Stomach (tissue), 9 donors: ENCODE measurements around the gene AQR. TPM values are rescaled to one million over a fixed set of nuclear protein-coding genes. Genes with fewer than 3 reads are reported as not detected.

ENCODE experiments used
- DNase-seq, 2 donors: peaks; one replicate each; pipeline versions ENCODE4 v3.0.0 to v3.0.0-alpha.2; 2013 to 2019
- H3K27ac ChIP-seq, 5 donors: fragments of 200-600 bp in 4 of 5; sonication (generic) in 4 of 5; one replicate each; pipeline ENCODE4 v1.5.1; 2013 to 2019; ENCODE audit warnings: mild to moderate bottlenecking in 1 of 5, moderate library complexity in 1 of 5
- H3K27me3 ChIP-seq, 3 donors: fragments of 200-600 bp; sonication (generic); one replicate each; pipeline ENCODE4 v1.5.1; 2017 to 2019; ENCODE audit warnings: mixed run types in 1 of 3
- H3K36me3 ChIP-seq, 4 donors: fragments of 200-600 bp; sonication (generic); 1 replicate in 3 of 4; 2 replicates in 1 of 4; pipeline ENCODE4 v1.5.1; 2016 to 2019
- H3K4me1 ChIP-seq, 4 donors: fragments of 200-600 bp; sonication (generic); one replicate each; pipeline ENCODE4 v1.5.1; 2016 to 2019
- H3K4me3 ChIP-seq, 4 donors: fragments of 200-600 bp; sonication (generic) in 3 of 4; one replicate each; pipeline ENCODE4 v1.5.1; 2016 to 2019; ENCODE audit warnings: mild to moderate bottlenecking in 1 of 4
- H3K9me3 ChIP-seq, 4 donors: fragments of 200-600 bp; sonication (generic); one replicate each; pipeline ENCODE4 v1.5.1; 2016 to 2019
- CTCF ChIP-seq, 7 experiments: fragments of 450-650 bp in 4 of 7; fragments of 200-600 bp in 3 of 7; sonication (generic) in 3 of 7; IDR thresholded peaks; one replicate each; pipeline ENCODE4 v1.5.1; 2016 to 2019; ENCODE audit warnings: antibody characterized with exemption in 7 of 7, control low read depth in 2 of 7, mild to moderate bottlenecking in 1 of 7
- EP300 ChIP-seq: sonication (generic); formaldehyde crosslinking; IDR thresholded peaks from one replicate; pipeline ENCODE4 v1.6.1; 2017; ENCODE audit warnings: antibody characterized with exemption
- POLR2A ChIP-seq, 4 donors: fragments of 450-650 bp; IDR thresholded peaks; one replicate each; pipeline ENCODE4 v1.6.1; 2016; ENCODE audit warnings: antibody characterized with exemption in 4 of 4, control low read depth in 2 of 4, mild to moderate bottlenecking in 1 of 4, moderate library complexity in 1 of 4
- POLR2AphosphoS5 ChIP-seq, 3 donors: sonication (generic); formaldehyde crosslinking; IDR thresholded peaks; one replicate each; pipeline ENCODE4 v1.6.1; 2016; ENCODE audit warnings: antibody characterized with exemption in 3 of 3
- WGBS, 5 donors: extraction: QIAGEN DNeasy Blood & Tissue Kit in 3 of 5; methylation state at CpG; one replicate each; pipeline versions ENCODE4 v1.1.5 to v1.1.7; 2013 to 2018; 5-methylcytosine and 5-hydroxymethylcytosine counted together
- intact Hi-C: fragments of 100-400 bp; cut with DNase I; formaldehyde crosslinking; loops from one replicate; pipeline ENCODE4 v1.15.1; 2023; ENCODE audit warnings: low total_unique reads
- polyA plus RNA-seq, 3 donors: library from polyadenylated mRNA; stranded (reverse); fragments of 200-250 nt; gene quantifications; one replicate each; pipeline ENCODE4 v1.2.3, GENCODE V29; 2013
- total RNA-seq, 5 donors: library from RNA; depleted of rRNA; stranded (reverse); fragments of >200 nt; gene quantifications; one replicate each; pipeline versions ENCODE4 v1.1.0 to v1.2.3, GENCODE V29; 2014 to 2016
- donor health status: healthy with polysubstance abuse.
- donor health status: Bipolar disorder and iron deficiency.
- donor health status: healthy.

Gene AQR
- total and polyA plus RNA-seq, 8 donors: 4.5 to 54.5 (median 9.6) TPM

DNA sequence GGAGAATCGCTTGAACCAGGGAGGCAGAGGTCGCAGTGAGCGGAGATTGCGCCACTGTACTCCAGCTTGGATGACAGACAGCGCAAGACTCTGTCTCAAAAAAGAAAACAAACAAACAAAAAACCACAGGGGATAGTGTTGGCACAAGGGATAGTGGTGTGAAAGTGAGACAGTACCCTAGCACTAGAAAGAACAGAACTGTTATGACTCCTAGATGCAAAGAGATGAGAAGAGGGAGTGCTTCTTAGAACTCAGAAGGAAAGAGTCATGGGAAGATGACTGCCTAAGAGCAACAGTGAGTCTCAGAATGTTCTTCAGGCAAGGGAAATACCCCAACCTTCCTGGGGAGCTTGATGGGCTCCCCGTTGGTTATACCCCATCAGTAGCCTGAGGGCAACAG, 36.4 kb upstream of the AQR start:
- no peaks in the 10 kb centered on the region for H3K36me3 ChIP-seq
- no peak for TF ChIP-seq EP300
- no peak for TF ChIP-seq POLR2AphosphoS5 (IDR thresholded peaks at IDR 0.05)
- TF ChIP-seq CTCF (IDR thresholded peaks at IDR 0.05): no peak
- no peak for TF ChIP-seq POLR2A (IDR thresholded peaks at IDR 0.05)
- 88 to 96% (median 91%) methylated on average over 6 of the region's 6 CpGs for WGBS, 5 donors
- no peaks in the 10 kb centered on the region for H3K27me3 ChIP-seq
- no peak overlapping the region for H3K4me3 ChIP-seq
- no peaks in the 10 kb centered on the region for H3K4me1 ChIP-seq
- intact Hi-C loops: no loop called here
- DNase-seq: no peak
- no peaks in the 10 kb centered on the region for H3K9me3 ChIP-seq
- H3K27ac ChIP-seq: no peak overlapping the region

- H3K9me3 ChIP-seq: no peaks in the 10 kb centered on the region
- no peak overlapping the region for H3K4me3 ChIP-seq
- H3K27me3 ChIP-seq: no peaks in the 10 kb centered on the region
- no peak for TF ChIP-seq CTCF (IDR thresholded peaks at IDR 0.05)
- TF ChIP-seq POLR2AphosphoS5 (IDR thresholded peaks at IDR 0.05): no peak
- TF ChIP-seq POLR2A (IDR thresholded peaks at IDR 0.05): no peak
- no peak for TF ChIP-seq EP300
- no peaks in the 10 kb centered on the region for H3K4me1 ChIP-seq
- no peak for DNase-seq
- WGBS, 5 donors: 66 to 79% (median 75%) methylated on average over 3 of the region's 3 CpGs
- intact Hi-C loops: no loop called here
- no peaks in the 10 kb centered on the region for H3K36me3 ChIP-seq
- H3K27ac ChIP-seq: no peak overlapping the region
These were observed 34.4 kb upstream of the AQR start for GRCh38 chr15:35003928-35004327.

- DNase-seq: no peak
- intact Hi-C loops: no loop called here
- no peaks in the 10 kb centered on the region for H3K4me1 ChIP-seq
- no peaks in the 10 kb centered on the region for H3K27me3 ChIP-seq
- H3K9me3 ChIP-seq: no peaks in the 10 kb centered on the region
- TF ChIP-seq POLR2A (IDR thresholded peaks at IDR 0.05): no peak
- no peak for TF ChIP-seq CTCF (IDR thresholded peaks at IDR 0.05)
- no peak for TF ChIP-seq POLR2AphosphoS5 (IDR thresholded peaks at IDR 0.05)
- no peak for TF ChIP-seq EP300
- WGBS, 5 donors: 25 to 50% (median 36%) methylated on average over 1 of the region's 1 CpG
- H3K36me3 ChIP-seq: no peaks in the 10 kb centered on the region
- H3K4me3 ChIP-seq: no peak overlapping the region
- H3K27ac ChIP-seq: no peak overlapping the region
These were observed 31.0 kb upstream of the AQR start for GRCh38 chr15:35000511-35000910.

DNA sequence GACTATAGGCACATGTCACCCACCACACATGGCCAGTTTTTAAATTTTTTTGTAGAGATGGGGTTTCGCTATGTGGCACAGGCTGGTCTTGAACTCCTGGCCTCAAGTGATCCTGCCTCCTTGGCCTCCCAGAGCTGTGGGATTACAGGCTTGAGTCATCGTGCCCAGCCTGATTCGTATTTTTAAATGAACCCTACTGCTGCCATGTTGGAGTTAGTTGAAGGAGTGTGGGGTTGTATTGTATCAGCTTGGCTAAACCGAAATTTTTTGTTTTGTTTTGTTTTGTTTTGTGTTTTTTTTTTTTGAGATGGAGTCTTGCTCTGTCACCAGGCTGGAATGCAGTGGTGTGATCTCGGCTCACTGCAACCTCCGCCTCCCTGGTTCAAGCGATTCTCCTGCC, 30.4 kb upstream of the AQR start:
- H3K4me1 ChIP-seq: no peaks in the 10 kb centered on the region
- no peak overlapping the region for H3K4me3 ChIP-seq
- H3K9me3 ChIP-seq: no peaks in the 10 kb centered on the region
- WGBS, 5 donors: 87 to 96% (median 93%) methylated on average over 7 of the region's 7 CpGs
- no peaks in the 10 kb centered on the region for H3K27me3 ChIP-seq
- no peaks in the 10 kb centered on the region for H3K36me3 ChIP-seq
- TF ChIP-seq POLR2A (IDR thresholded peaks at IDR 0.05) (no peak), EP300 (no peak), POLR2AphosphoS5 (IDR thresholded peaks at IDR 0.05) (no peak), CTCF (IDR thresholded peaks at IDR 0.05) (no peak)
- no peak overlapping the region for H3K27ac ChIP-seq
- DNase-seq: no peak
- intact Hi-C loops: no loop called here
